Measurements from ENCODE around the gene STRN3.
"Not testable (repeated sequence)": the region's sequence is repeated elsewhere in the genome, so short reads cannot be mapped to it uniquely, and the experiment has no call there.

STRN3 gene

GRCh38 chr14:30998100-30998706 is 28.0 kb downstream of the STRN3 start:
- no peak for ATAC-seq
- Mint-ChIP-seq H3K36me3 (ENCODE audit: low read depth) (peaks cover 35% of the 10 kb centered on the region), H3K9me3 (peaks cover 17% of the 10 kb centered on the region), H3K4me3 (no peak overlapping the region), H3K27me3 (no peaks in the 10 kb centered on the region), H3K4me1 (peaks cover 41% of the 10 kb centered on the region), H3K27ac (no peak overlapping the region)
- DNase-seq: no peak

- H3K27ac Mint-ChIP-seq: no peak overlapping the region
- peaks cover 31% of the 10 kb centered on the region for H3K36me3 Mint-ChIP-seq (ENCODE audit: low read depth)
- no peak for ATAC-seq
- no peaks in the 10 kb centered on the region for H3K27me3 Mint-ChIP-seq
- H3K4me3 Mint-ChIP-seq: no peak overlapping the region
- H3K4me1 Mint-ChIP-seq: peaks cover 46% of the 10 kb centered on the region
- no peak for DNase-seq
- H3K9me3 Mint-ChIP-seq: peaks cover 17% of the 10 kb centered on the region
These were observed 29.1 kb downstream of the STRN3 start for GRCh38 chr14:30996892-30997659.

GRCh38 chr14:30995689-30996088 is 30.5 kb downstream of the STRN3 start:
- H3K9me3 Mint-ChIP-seq: peaks cover 17% of the 10 kb centered on the region
- peaks cover 50% of the 10 kb centered on the region for H3K4me1 Mint-ChIP-seq
- DNase-seq (no peak), ATAC-seq (no peak)
- no peak overlapping the region for H3K4me3 Mint-ChIP-seq
- no peaks in the 10 kb centered on the region for H3K27me3 Mint-ChIP-seq
- no peak overlapping the region for H3K27ac Mint-ChIP-seq
- peaks cover 23% of the 10 kb centered on the region for H3K36me3 Mint-ChIP-seq (ENCODE audit: low read depth)

- DNase-seq (no peak), ATAC-seq (peak; percentile 33)
- H3K4me3 Mint-ChIP-seq: peak overlapping the region; percentile 37
- H3K36me3 Mint-ChIP-seq (ENCODE audit: low read depth): peaks cover 23% of the 10 kb centered on the region
- peaks cover 50% of the 10 kb centered on the region for H3K4me1 Mint-ChIP-seq
- H3K27ac Mint-ChIP-seq: peak overlapping the region; percentile 74
- H3K27me3 Mint-ChIP-seq: no peaks in the 10 kb centered on the region
- H3K9me3 Mint-ChIP-seq: peaks cover 17% of the 10 kb centered on the region
These were observed 31.2 kb downstream of the STRN3 start for GRCh38 chr14:30994681-30995620.

- no peak for DNase-seq
- H3K4me3 Mint-ChIP-seq: no peak overlapping the region
- peaks cover 6% of the 10 kb centered on the region for H3K9me3 Mint-ChIP-seq
- H3K27me3 Mint-ChIP-seq: no peaks in the 10 kb centered on the region
- peaks cover 63% of the 10 kb centered on the region for H3K4me1 Mint-ChIP-seq
- ATAC-seq: peak; percentile 52
- no peak overlapping the region for H3K27ac Mint-ChIP-seq
- peaks cover 12% of the 10 kb centered on the region for H3K36me3 Mint-ChIP-seq (ENCODE audit: low read depth)
These were observed 33.1 kb downstream of the STRN3 start for GRCh38 chr14:30993071-30993470.

GRCh38 chr14:30991408-30991807 is 34.8 kb downstream of the STRN3 start:
- no peak overlapping the region for H3K4me3 Mint-ChIP-seq
- no peaks in the 10 kb centered on the region for H3K9me3 Mint-ChIP-seq
- DNase-seq: no peak
- H3K36me3 Mint-ChIP-seq (ENCODE audit: low read depth): peaks cover 5% of the 10 kb centered on the region
- no peaks in the 10 kb centered on the region for H3K27me3 Mint-ChIP-seq
- peak overlapping the region; percentile 57 for H3K27ac Mint-ChIP-seq
- ATAC-seq: no peak
- H3K4me1 Mint-ChIP-seq: peaks cover 57% of the 10 kb centered on the region

- ATAC-seq: no peak
- Mint-ChIP-seq H3K27me3 (no peaks in the 10 kb centered on the region), H3K4me1 (peaks cover 53% of the 10 kb centered on the region), H3K4me3 (no peak overlapping the region), H3K9me3 (no peaks in the 10 kb centered on the region), H3K27ac (no peak overlapping the region), H3K36me3 (ENCODE audit: low read depth) (peaks cover 7% of the 10 kb centered on the region)
- DNase-seq: no peak
These were observed 35.4 kb downstream of the STRN3 start for GRCh38 chr14:30990770-30991169.

- Mint-ChIP-seq H3K4me1 (peaks cover 39% of the 10 kb centered on the region), H3K9me3 (no peaks in the 10 kb centered on the region), H3K4me3 (no peak overlapping the region), H3K27me3 (no peaks in the 10 kb centered on the region), H3K27ac (no peak overlapping the region), H3K36me3 (ENCODE audit: low read depth) (peaks cover 8% of the 10 kb centered on the region)
- no peak for DNase-seq
- ATAC-seq: no peak
These were observed 37.7 kb downstream of the STRN3 start for GRCh38 chr14:30988509-30988908.

GRCh38 chr14:30985796-30986195 is 40.4 kb downstream of the STRN3 start:
- no peak overlapping the region for H3K27ac Mint-ChIP-seq
- ATAC-seq (no peak), DNase-seq (no peak)
- H3K4me3 Mint-ChIP-seq: no peak overlapping the region
- peaks cover 24% of the 10 kb centered on the region for H3K4me1 Mint-ChIP-seq
- H3K9me3 Mint-ChIP-seq: no peaks in the 10 kb centered on the region
- H3K36me3 Mint-ChIP-seq (ENCODE audit: low read depth): peaks cover 8% of the 10 kb centered on the region
- H3K27me3 Mint-ChIP-seq: no peaks in the 10 kb centered on the region

GRCh38 chr14:30983858-30984257 is 42.3 kb downstream of the STRN3 start:
- Mint-ChIP-seq H3K27ac (no peak overlapping the region), H3K4me1 (peaks cover 18% of the 10 kb centered on the region), H3K4me3 (no peak overlapping the region), H3K36me3 (ENCODE audit: low read depth) (peaks cover 4% of the 10 kb centered on the region), H3K9me3 (no peaks in the 10 kb centered on the region), H3K27me3 (no peaks in the 10 kb centered on the region)
- DNase-seq (no peak), ATAC-seq (no peak)

- ATAC-seq (no peak), DNase-seq (no peak)
- H3K4me1 Mint-ChIP-seq: peaks cover 13% of the 10 kb centered on the region
- H3K4me3 Mint-ChIP-seq: no peak overlapping the region
- no peaks in the 10 kb centered on the region for H3K27me3 Mint-ChIP-seq
- no peaks in the 10 kb centered on the region for H3K9me3 Mint-ChIP-seq
- peaks cover 4% of the 10 kb centered on the region for H3K36me3 Mint-ChIP-seq (ENCODE audit: low read depth)
- no peak overlapping the region for H3K27ac Mint-ChIP-seq
These were observed 43.6 kb downstream of the STRN3 start for GRCh38 chr14:30982533-30982932.

- no peak overlapping the region for H3K27ac Mint-ChIP-seq
- H3K9me3 Mint-ChIP-seq: no peaks in the 10 kb centered on the region
- peaks cover 11% of the 10 kb centered on the region for H3K4me1 Mint-ChIP-seq
- H3K4me3 Mint-ChIP-seq: no peak overlapping the region
- H3K36me3 Mint-ChIP-seq (ENCODE audit: low read depth): peaks cover 3% of the 10 kb centered on the region
- ATAC-seq (no peak), DNase-seq (no peak)
- no peaks in the 10 kb centered on the region for H3K27me3 Mint-ChIP-seq
These were observed 45.2 kb downstream of the STRN3 start for GRCh38 chr14:30980980-30981379.

- H3K4me3 Mint-ChIP-seq, H3K27me3 Mint-ChIP-seq: not testable (repeated sequence)
These were observed 46.0 kb downstream of the STRN3 start for GRCh38 chr14:30980106-30980704.

GRCh38 chr14:30977752-30978151 is 48.4 kb downstream of the STRN3 start:
- Mint-ChIP-seq H3K4me1 (peaks cover 29% of the 10 kb centered on the region), H3K36me3 (ENCODE audit: low read depth) (peaks cover 2% of the 10 kb centered on the region), H3K27me3 (no peaks in the 10 kb centered on the region), H3K27ac (no peak overlapping the region), H3K9me3 (no peaks in the 10 kb centered on the region), H3K4me3 (no peak overlapping the region)
- no peak for ATAC-seq
- DNase-seq: no peak

More at GRCh38 chr14:30980106-30980704, 46.0 kb downstream of the STRN3 start:
- DNase-seq (peak; percentile 21), ATAC-seq (peak; percentile 36)
- H3K4me1 Mint-ChIP-seq: peaks cover 16% of the 10 kb centered on the region
- not testable (repeated sequence) for H3K36me3 Mint-ChIP-seq (ENCODE audit: low read depth); H3K27ac Mint-ChIP-seq; H3K9me3 Mint-ChIP-seq
